GM12878 (cell line): ENCODE results near the gene DIP2C. TPM values are rescaled to one million over a fixed set of nuclear protein-coding genes. Genes with fewer than 3 reads are reported as not detected.

ENCODE experiments used
- ATAC-seq: fragments of 200-7000 bp; cut with Tn5 transposase; 3 replicates; pipeline ENCODE4 v1.9.1; 2020; ENCODE audit warnings: mild to moderate bottlenecking, moderate library complexity
- BruUV-seq: library from RNA; stranded (reverse); fragments of 400-500 nt; replicated peaks from 2 replicates; lab custom pipeline; 2021; lab: Mats Ljungman, UMichigan
- CTCF ChIA-PET: fragments of 300-600 bp; sonication (Branson Sonifier 250); formaldehyde crosslinking; extraction: SDS; loops from one replicate; lab custom pipeline; 2021; ENCODE audit warnings: inconsistent platforms; lab: Yijun Ruan, JAX
- POLR2A ChIA-PET: fragments of 350-600 bp; formaldehyde crosslinking; extraction: SDS; loops from one replicate; lab custom pipeline; 2021; ENCODE audit warnings: inconsistent platforms; lab: Charles Lee
- RAD21 ChIA-PET: fragments of 300-600 bp; sonication (Branson Sonifier 250); formaldehyde crosslinking; loops from one replicate; lab custom pipeline; 2023; ENCODE audit warnings: antibody characterized with exemption; ENCODE audit not compliant: unreplicated experiment; lab: Charles Lee
- SMC1A ChIA-PET: fragments of 300-600 bp; sonication (Branson Sonifier 250); formaldehyde crosslinking; loops from one replicate; lab custom pipeline; 2023; ENCODE audit not compliant: unreplicated experiment, uncharacterized antibody; lab: Charles Lee
- DNase-seq: peaks from one replicate; pipeline ENCODE4 v3.0.0-alpha.2; 2011; ENCODE audit warnings: low read depth, low spot score
- FAIRE-seq: peaks from 3 replicates; lab custom pipeline; 2011; peaks lifted over from hg19 to GRCh38; lab: Jason Lieb, UNC
- H2AFZ ChIP-seq: 2 replicates; pipeline ENCODE4 v1.6.0; 2011; ENCODE audit warnings: low read depth, low read length, control low read depth; ENCODE audit not compliant: control insufficient read depth
- H3K27ac ChIP-seq: 2 replicates; pipeline ENCODE4 v1.5.1; 2011; ENCODE audit warnings: control low read depth; ENCODE audit not compliant: control insufficient read depth, insufficient read depth
- H3K27me3 ChIP-seq, 2 experiments: replicated peaks in 1 of 2; 2 replicates each; pipeline versions ENCODE4 v1.6.0 to v1.6.1; 2011; ENCODE audit warnings: low read length in 1 of 2; ENCODE audit not compliant: control insufficient read depth in 2 of 2, insufficient read depth in 2 of 2
- H3K36me3 ChIP-seq, 2 experiments: 2 replicates each; pipeline ENCODE4 v1.5.1; 2011; ENCODE audit warnings: low read length in 1 of 2; ENCODE audit not compliant: control insufficient read depth in 2 of 2, insufficient read depth in 2 of 2
- H3K4me1 ChIP-seq: 2 replicates; pipeline ENCODE4 v1.6.1; 2011; ENCODE audit warnings: mild to moderate bottlenecking, low read length, moderate library complexity, mixed read lengths; ENCODE audit not compliant: control insufficient read depth, insufficient read depth
- H3K4me2 ChIP-seq: 2 replicates; pipeline ENCODE4 v1.6.0; 2011; ENCODE audit warnings: control low read depth; ENCODE audit not compliant: control insufficient read depth, insufficient read depth
- H3K4me3 ChIP-seq: fragments of 200-600 bp; sonication (generic); 2 replicates; pipeline ENCODE4 v1.5.1; 2016
- H3K79me2 ChIP-seq: 2 replicates; pipeline ENCODE4 v1.6.0; 2011; ENCODE audit warnings: low read length; ENCODE audit not compliant: control insufficient read depth, insufficient read depth
- H3K9ac ChIP-seq: 2 replicates; pipeline ENCODE4 v1.8.0; 2011; ENCODE audit warnings: low read length, control low read depth, mixed read lengths; ENCODE audit not compliant: control insufficient read depth, insufficient read depth
- H3K9me3 ChIP-seq: replicated peaks from 3 replicates; pipeline ENCODE4 v1.5.1; 2011; ENCODE audit warnings: mild to moderate bottlenecking, low read length; ENCODE audit not compliant: control insufficient read depth, insufficient read depth
- H4K20me1 ChIP-seq: 2 replicates; pipeline ENCODE4 v1.6.0; 2011; ENCODE audit not compliant: control insufficient read depth, insufficient read depth
- ATF3 ChIP-seq: IDR thresholded peaks from 2 replicates; pipeline ENCODE4 v1.6.1; 2011; ENCODE audit warnings: low read depth, mild to moderate bottlenecking, low read length, moderate library complexity, borderline replicate concordance; ENCODE audit errors: extremely low read depth
- BMI1 ChIP-seq: fragments of 450-650 bp; IDR thresholded peaks from 2 replicates; pipeline ENCODE4 v1.6.1; 2016; ENCODE audit warnings: mild to moderate bottlenecking, moderate library complexity, borderline replicate concordance
- CBFB ChIP-seq: IDR thresholded peaks from 2 replicates; pipeline ENCODE4 v1.6.1; 2016; ENCODE audit warnings: antibody characterized with exemption, low read depth
- CBX5 ChIP-seq: sonication (generic); IDR thresholded peaks from 2 replicates; pipeline ENCODE4 v1.6.1; 2016; ENCODE audit warnings: low read depth, moderate library complexity, mild to moderate bottlenecking, inconsistent platforms
- CEBPZ ChIP-seq: fragments of 150-350 bp; IDR thresholded peaks from 2 replicates; pipeline ENCODE4 v1.6.1; 2016; ENCODE audit warnings: low read depth, low read length
- E4F1 ChIP-seq: fragments of 450-650 bp; IDR thresholded peaks from 2 replicates; pipeline ENCODE4 v1.6.1; 2018; ENCODE audit warnings: borderline replicate concordance, mild to moderate bottlenecking; ENCODE audit not compliant: partially characterized antibody
- ESRRA ChIP-seq: IDR thresholded peaks from 2 replicates; pipeline ENCODE4 v1.6.1; 2012; ENCODE audit warnings: mild to moderate bottlenecking, low read length, improper control_type of control experiment
- FOXM1 ChIP-seq: IDR thresholded peaks from 2 replicates; pipeline ENCODE4 v1.6.1; 2012; ENCODE audit warnings: low read depth, mild to moderate bottlenecking, inconsistent platforms, low read length, moderate library complexity
- JUNB ChIP-seq: IDR thresholded peaks from 2 replicates; pipeline ENCODE4 v1.6.1; 2016; ENCODE audit warnings: antibody characterized with exemption, mild to moderate bottlenecking
- MYB ChIP-seq: fragments of 150-350 bp; IDR thresholded peaks from 2 replicates; pipeline ENCODE4 v1.6.1; 2014; ENCODE audit warnings: mild to moderate bottlenecking, low read depth, low read length, borderline replicate concordance
- MYC ChIP-seq: IDR thresholded peaks from 2 replicates; pipeline ENCODE4 v1.6.1; 2011; ENCODE audit warnings: mild to moderate bottlenecking, low read length, moderate library complexity, inconsistent platforms; ENCODE audit not compliant: insufficient read depth, insufficient replicate concordance, insufficient read length, severe bottlenecking
- PAX8 ChIP-seq: fragments of 450-650 bp; IDR thresholded peaks from 2 replicates; pipeline ENCODE4 v1.6.1; 2017; ENCODE audit warnings: mild to moderate bottlenecking, moderate library complexity
- PKNOX1 ChIP-seq: fragments of 450-650 bp; IDR thresholded peaks from 2 replicates; pipeline ENCODE4 v1.6.1; 2016; ENCODE audit warnings: mild to moderate bottlenecking
- PML ChIP-seq: IDR thresholded peaks from 2 replicates; pipeline ENCODE4 v1.6.1; 2012; ENCODE audit warnings: low read length, inconsistent platforms
- RAD21 ChIP-seq: IDR thresholded peaks from 2 replicates; pipeline ENCODE4 v1.6.1; 2011; ENCODE audit warnings: mild to moderate bottlenecking, low read depth, low read length, moderate library complexity; ENCODE audit not compliant: insufficient read depth
- SIX5 ChIP-seq: IDR thresholded peaks from 2 replicates; pipeline ENCODE4 v1.6.1; 2011; ENCODE audit warnings: mild to moderate bottlenecking, low read depth, low read length, moderate library complexity; ENCODE audit not compliant: severe bottlenecking
- TBL1XR1 ChIP-seq: IDR thresholded peaks from 2 replicates; pipeline ENCODE4 v1.6.1; 2012; ENCODE audit warnings: low read depth, low read length, improper control_type of control experiment
- WGBS: methylation state at CpG from one replicate; pipeline ENCODE4 v1.1.6; 2016; ENCODE audit warnings: low lambda C conversion rate; ENCODE audit not compliant: insufficient replicate concordance, insufficient coverage; ENCODE audit errors: missing lambda C conversion rate; 5-methylcytosine and 5-hydroxymethylcytosine counted together
- in situ Hi-C: fragments of 300-500 bp; cut with MboI; formaldehyde crosslinking; loops from 9 replicates; pipeline ENCODE4 v1.14.3; 2018; ENCODE audit warnings: mixed read lengths
- intact Hi-C: fragments of 100-400 bp; cut with micrococcal nuclease; formaldehyde crosslinking; loops from one replicate; pipeline ENCODE4 v1.14.2; 2022; ENCODE audit not compliant: unreplicated experiment
- polyA plus RNA-seq, 11 experiments: library from polyadenylated mRNA; depleted of rRNA in 4 of 11; unstranded in 6 of 11; stranded (reverse) in 5 of 11; fragments of >200 nt; fragmentation: Nextera tagmentation in 4 of 11; fragmentation: Illumina TruSeq in 1 of 11; extraction: Ambion mirVana in 4 of 11; extraction: Trizol in 1 of 11; gene quantifications; 1 replicate in 1 of 11; 2 replicates in 10 of 11; pipeline versions ENCODE4 v1.2.1 to v1.2.3, GENCODE V29; 2011 to 2016; ENCODE audit warnings: inconsistent platforms in 2 of 11, missing spikeins in 2 of 11, low read depth in 1 of 11
- total RNA-seq, 4 experiments: library from RNA; depleted of rRNA in 3 of 4; stranded (reverse); fragments of >200 nt in 3 of 4; fragmentation: Illumina TruSeq in 1 of 4; extraction: Trizol in 1 of 4; gene quantifications; 2 replicates each; pipeline versions ENCODE4 v1.2.1 to v1.2.3, GENCODE V29; 2013 to 2021

Gene DIP2C
- total and polyA plus RNA-seq, 10 of the 15 experiments (the other 5 are each of a cell fraction or from before 2014, with no cell fraction given): 0.01 to 0.10 (median 0.06) TPM

GRCh38 chr10:614790-615582 is 74.5 kb downstream of the DIP2C start:
- H3K4me3 ChIP-seq: no peak overlapping the region
- intact Hi-C loops (no loop called here), in situ Hi-C loops (no loop called here)
- H3K9me3 ChIP-seq: no peaks in the 10 kb centered on the region
- CTCF ChIA-PET: no interaction called here
- H4K20me1 ChIP-seq: no peaks in the 10 kb centered on the region
- WGBS: 53% methylated on average over 23 of the region's 23 CpGs
- H3K27me3 ChIP-seq: no peaks in the 10 kb centered on the region
- H3K9ac ChIP-seq: no peak overlapping the region
- SMC1A ChIA-PET: no interaction called here
- H3K4me1 ChIP-seq: peaks cover 3% of the 10 kb centered on the region; the same call in 1 of the 2 replicates
- no peak for ATAC-seq
- H2AFZ ChIP-seq: no peak overlapping the region
- RAD21 ChIA-PET: no interaction called here
- H3K4me2 ChIP-seq: no peak overlapping the region
- FAIRE-seq: no peak
- no peaks in the 10 kb centered on the region for H3K79me2 ChIP-seq
- H3K36me3 ChIP-seq: no peaks in the 10 kb centered on the region
- POLR2A ChIA-PET: no interaction called here
- no peak overlapping the region for H3K27ac ChIP-seq
- no TSS peak for BruUV-seq
- no peak for DNase-seq
- TF ChIP-seq CBX5 (no peak), MYB (no peak), PML (no peak), FOXM1 (no peak), SIX5 (no peak), CBFB (no peak), PKNOX1 (no peak), ESRRA (no peak), RAD21 (no peak), E4F1 (no peak), ATF3 (no peak), MYC (no peak), CEBPZ (no peak), TBL1XR1 (no peak), PAX8 (no peak), JUNB (no peak), BMI1 (no peak)
